ENCODE data around the gene ACTN4.

Gene ACTN4

GRCh38 chr19:38709671-38710415 lies 62.4 kb downstream of the ACTN4 start:
- DNase-seq (ENCODE audit: low read depth) = no peak

GRCh38 chr19:38710416-38710702 lies 62.9 kb downstream of the ACTN4 start:
- DNase-seq (ENCODE audit: low read depth) = no peak

GRCh38 chr19:38710928-38711725 lies 63.7 kb downstream of the ACTN4 start:
- DNase-seq (ENCODE audit: low read depth) = no peak

GRCh38 chr19:38711726-38712153 lies 64.3 kb downstream of the ACTN4 start:
- DNase-seq (ENCODE audit: low read depth) = peak; percentile 47

GRCh38 chr19:38712161-38712748 lies 64.8 kb downstream of the ACTN4 start:
- DNase-seq (ENCODE audit: low read depth) = no peak

- DNase-seq (ENCODE audit: low read depth) = no peak
Measured at GRCh38 chr19:38713227-38713649, 65.8 kb downstream of the ACTN4 start.

GRCh38 chr19:38713865-38714264 lies 66.4 kb downstream of the ACTN4 start:
- no peak for DNase-seq (ENCODE audit: low read depth)

GRCh38 chr19:38714354-38714778 lies 66.9 kb downstream of the ACTN4 start:
- DNase-seq (ENCODE audit: low read depth) = no peak

- no peak for DNase-seq (ENCODE audit: low read depth)
Measured at GRCh38 chr19:38715555-38715954, 68.1 kb downstream of the ACTN4 start.

GRCh38 chr19:38717051-38717450 lies 69.6 kb downstream of the ACTN4 start:
- DNase-seq (ENCODE audit: low read depth) = no peak

GRCh38 chr19:38717855-38718254 lies 70.4 kb downstream of the ACTN4 start:
- no peak for DNase-seq (ENCODE audit: low read depth)

GRCh38 chr19:38718747-38719543 lies 71.5 kb downstream of the ACTN4 start:
- DNase-seq (ENCODE audit: low read depth) = no peak

GRCh38 chr19:38719761-38720558 lies 72.5 kb downstream of the ACTN4 start:
- DNase-seq (ENCODE audit: low read depth) = no peak

- no peak for DNase-seq (ENCODE audit: low read depth)
Measured at GRCh38 chr19:38720559-38721236, 73.2 kb downstream of the ACTN4 start.

GRCh38 chr19:38721496-38721895 lies 74.0 kb downstream of the ACTN4 start:
- DNase-seq (ENCODE audit: low read depth) = no peak

- DNase-seq (ENCODE audit: low read depth) = no peak
Measured at GRCh38 chr19:38721979-38722773, 74.7 kb downstream of the ACTN4 start.

- no peak for DNase-seq (ENCODE audit: low read depth)
Measured at GRCh38 chr19:38722947-38723605, 75.6 kb downstream of the ACTN4 start.

- DNase-seq (ENCODE audit: low read depth) = no peak
Measured at GRCh38 chr19:38723606-38723965, 76.1 kb downstream of the ACTN4 start.

GRCh38 chr19:38723990-38724854 lies 76.8 kb downstream of the ACTN4 start:
- DNase-seq (ENCODE audit: low read depth) = no peak
